ENCODE data around the gene BTF3.
"Not testable (repeated sequence)": the region's sequence is repeated elsewhere in the genome, so short reads cannot be mapped to it uniquely, and the experiment has no call there.

Gene BTF3

GRCh38 chr5:73498057-73498992, at the start of gene BTF3:
Gene BTF3, plus strand, starts transcription at chr5:73498442. Its CDS starts 226 bp downstream, at chr5:73498668.
- peak; percentile 85 to 89 for DNase-seq (ENCODE audit: extremely low read depth in 1 of 2, low read depth in 1 of 2)

GRCh38 chr5:73448463-73449136, 49.6 kb upstream of the BTF3 start, which contains the start of gene FOXD1:
Gene FOXD1, minus strand, starts transcription at chr5:73448777. Its CDS starts 415 bp downstream, at chr5:73448362.
- DNase-seq (ENCODE audit: extremely low read depth in 1 of 2, low read depth in 1 of 2), result no peak

GRCh38 chr5:73450137-73450536, 48.1 kb upstream of the BTF3 start:
- no peak for DNase-seq (ENCODE audit: extremely low read depth in 1 of 2, low read depth in 1 of 2)

- no peak for DNase-seq (ENCODE audit: extremely low read depth in 1 of 2, low read depth in 1 of 2)
Measured at GRCh38 chr5:73450672-73451223, 47.5 kb upstream of the BTF3 start.

- DNase-seq (ENCODE audit: extremely low read depth in 1 of 2, low read depth in 1 of 2), result peak in 1 of 2 donors; percentile 54
Measured at GRCh38 chr5:73451224-73452130, 46.8 kb upstream of the BTF3 start.

- DNase-seq (ENCODE audit: extremely low read depth in 1 of 2, low read depth in 1 of 2), result no peak
Measured at GRCh38 chr5:73452215-73452614, 46.0 kb upstream of the BTF3 start.

- DNase-seq (ENCODE audit: extremely low read depth in 1 of 2, low read depth in 1 of 2), result no peak
Measured at GRCh38 chr5:73454379-73455036, 43.7 kb upstream of the BTF3 start.

- not testable (repeated sequence) for DNase-seq (ENCODE audit: extremely low read depth in 1 of 2, low read depth in 1 of 2)
Measured at GRCh38 chr5:73456462-73456861, 41.8 kb upstream of the BTF3 start.

- DNase-seq (ENCODE audit: extremely low read depth in 1 of 2, low read depth in 1 of 2), result no peak
Measured at GRCh38 chr5:73459366-73459765, 38.9 kb upstream of the BTF3 start.

GRCh38 chr5:73460133-73460532, 38.1 kb upstream of the BTF3 start:
- DNase-seq (ENCODE audit: extremely low read depth in 1 of 2, low read depth in 1 of 2), result no peak

GRCh38 chr5:73464016-73464745, 34.1 kb upstream of the BTF3 start:
- DNase-seq (ENCODE audit: extremely low read depth in 1 of 2, low read depth in 1 of 2), result no peak

GRCh38 chr5:73468638-73469037, 29.6 kb upstream of the BTF3 start:
- DNase-seq (ENCODE audit: extremely low read depth in 1 of 2, low read depth in 1 of 2), result not testable (repeated sequence)

GRCh38 chr5:73469878-73470277, 28.4 kb upstream of the BTF3 start:
- no peak for DNase-seq (ENCODE audit: extremely low read depth in 1 of 2, low read depth in 1 of 2)

- DNase-seq (ENCODE audit: extremely low read depth in 1 of 2, low read depth in 1 of 2), result no peak
Measured at GRCh38 chr5:73471654-73472053, 26.6 kb upstream of the BTF3 start.

- no peak for DNase-seq (ENCODE audit: extremely low read depth in 1 of 2, low read depth in 1 of 2)
Measured at GRCh38 chr5:73472116-73472515, 26.1 kb upstream of the BTF3 start.

- no peak for DNase-seq (ENCODE audit: extremely low read depth in 1 of 2, low read depth in 1 of 2)
Measured at GRCh38 chr5:73480500-73480899, 17.7 kb upstream of the BTF3 start.

- DNase-seq (ENCODE audit: extremely low read depth in 1 of 2, low read depth in 1 of 2), result no peak
Measured at GRCh38 chr5:73482383-73483136, 15.7 kb upstream of the BTF3 start.

- DNase-seq (ENCODE audit: extremely low read depth in 1 of 2, low read depth in 1 of 2), result no peak
Measured at GRCh38 chr5:73483676-73484075, 14.6 kb upstream of the BTF3 start.

GRCh38 chr5:73484511-73484910, 13.7 kb upstream of the BTF3 start:
- DNase-seq (ENCODE audit: extremely low read depth in 1 of 2, low read depth in 1 of 2), result no peak

All from activated CD8-positive, alpha-beta memory T cell treated with anti-CD3 and anti-CD28 coated beads for 1 hour (primary cell).